ENCODE measurements around the gene PALD1. TPM values are rescaled to one million over a fixed set of nuclear protein-coding genes. Genes with fewer than 3 reads are reported as not detected.

PALD1 gene
- total RNA-seq, 1 experiment from 2014 or later: 33.1 TPM

DNA sequence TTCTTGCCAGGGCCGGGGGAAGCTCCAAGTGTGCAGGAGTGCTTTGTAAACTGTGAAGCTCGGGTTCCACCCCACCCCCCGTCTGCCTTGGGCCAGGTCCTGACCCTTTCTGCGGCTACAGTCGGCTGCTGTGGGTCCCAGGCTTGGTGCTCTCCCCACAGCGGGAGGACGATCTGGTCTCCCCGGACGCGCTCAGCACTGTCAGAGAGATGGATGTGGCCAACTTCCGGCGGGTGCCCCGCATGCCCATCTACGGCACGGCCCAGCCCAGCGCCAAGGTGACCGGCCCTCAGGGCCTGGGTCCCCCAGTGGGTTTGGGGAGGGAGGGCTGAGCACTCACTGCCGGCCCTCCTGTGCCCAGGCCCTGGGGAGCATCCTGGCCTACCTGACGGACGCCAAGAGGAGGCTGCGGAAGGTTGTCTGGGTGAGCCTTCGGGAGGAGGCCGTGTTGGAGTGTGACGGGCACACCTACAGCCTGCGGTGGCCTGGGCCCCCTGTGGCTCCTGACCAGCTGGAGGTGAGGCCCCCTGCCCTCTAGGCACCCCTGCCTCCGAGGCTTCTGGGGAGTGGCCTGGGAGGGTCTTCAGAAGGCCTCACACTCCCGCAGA lies 60.3 kb downstream of the PALD1 start (continued):
- TF ChIP-seq, protein P1, sequence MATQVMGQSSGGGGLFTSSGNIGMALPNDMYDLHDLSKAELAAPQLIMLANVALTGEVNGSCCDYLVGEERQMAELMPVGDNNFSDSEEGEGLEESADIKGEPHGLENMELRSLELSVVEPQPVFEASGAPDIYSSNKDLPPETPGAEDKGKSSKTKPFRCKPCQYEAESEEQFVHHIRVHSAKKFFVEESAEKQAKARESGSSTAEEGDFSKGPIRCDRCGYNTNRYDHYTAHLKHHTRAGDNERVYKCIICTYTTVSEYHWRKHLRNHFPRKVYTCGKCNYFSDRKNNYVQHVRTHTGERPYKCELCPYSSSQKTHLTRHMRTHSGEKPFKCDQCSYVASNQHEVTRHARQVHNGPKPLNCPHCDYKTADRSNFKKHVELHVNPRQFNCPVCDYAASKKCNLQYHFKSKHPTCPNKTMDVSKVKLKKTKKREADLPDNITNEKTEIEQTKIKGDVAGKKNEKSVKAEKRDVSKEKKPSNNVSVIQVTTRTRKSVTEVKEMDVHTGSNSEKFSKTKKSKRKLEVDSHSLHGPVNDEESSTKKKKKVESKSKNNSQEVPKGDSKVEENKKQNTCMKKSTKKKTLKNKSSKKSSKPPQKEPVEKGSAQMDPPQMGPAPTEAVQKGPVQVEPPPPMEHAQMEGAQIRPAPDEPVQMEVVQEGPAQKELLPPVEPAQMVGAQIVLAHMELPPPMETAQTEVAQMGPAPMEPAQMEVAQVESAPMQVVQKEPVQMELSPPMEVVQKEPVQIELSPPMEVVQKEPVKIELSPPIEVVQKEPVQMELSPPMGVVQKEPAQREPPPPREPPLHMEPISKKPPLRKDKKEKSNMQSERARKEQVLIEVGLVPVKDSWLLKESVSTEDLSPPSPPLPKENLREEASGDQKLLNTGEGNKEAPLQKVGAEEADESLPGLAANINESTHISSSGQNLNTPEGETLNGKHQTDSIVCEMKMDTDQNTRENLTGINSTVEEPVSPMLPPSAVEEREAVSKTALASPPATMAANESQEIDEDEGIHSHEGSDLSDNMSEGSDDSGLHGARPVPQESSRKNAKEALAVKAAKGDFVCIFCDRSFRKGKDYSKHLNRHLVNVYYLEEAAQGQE (IDR thresholded peaks at IDR 0.05; ENCODE audit: low read depth): no peak

DNA sequence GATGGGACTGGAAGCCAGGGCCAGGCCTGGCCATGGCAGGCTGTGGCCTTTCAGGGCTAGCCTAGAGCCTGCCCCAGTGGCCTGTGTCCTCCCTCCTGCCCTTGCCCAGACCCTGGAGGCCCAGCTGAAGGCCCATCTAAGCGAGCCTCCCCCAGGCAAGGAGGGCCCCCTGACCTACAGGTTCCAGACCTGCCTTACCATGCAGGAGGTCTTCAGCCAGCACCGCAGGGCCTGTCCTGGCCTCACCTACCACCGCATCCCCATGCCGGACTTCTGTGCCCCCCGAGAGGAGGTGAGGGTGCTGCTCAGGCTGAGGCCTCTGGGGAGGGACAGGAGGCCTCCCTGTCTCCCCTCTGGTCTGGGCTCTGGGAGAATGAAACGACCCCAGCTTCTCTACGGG lies 60.9 kb downstream of the PALD1 start:
- H3K4me3 ChIP-seq (replicated peaks in 1 of 2; ENCODE audit: low read depth in 1 of 2, low read length in 2 of 2): no peak overlapping the region
- DNase-seq (ENCODE audit: low read depth, low spot score): no peak
- intact Hi-C loops (cut with micrococcal nuclease): loop anchor here (5.0 kb wide), 2 partner anchors 62 to 317 kb away; partner anchors contain the start of gene PALD1
- no peak for TF ChIP-seq ZNF274 (IDR thresholded peaks at IDR 0.05; ENCODE audit: low read depth, low read length)
- H3K9me3 ChIP-seq (ENCODE audit: control insufficient read depth in 1 of 2, insufficient read depth in 1 of 2, low read depth in 1 of 2, low read length in 2 of 2): no peaks in the 10 kb centered on the region
- H3K27ac ChIP-seq (ENCODE audit: low read depth, low read length): no peak overlapping the region
- H3K9ac ChIP-seq (ENCODE audit: low read length): no peak overlapping the region
- no TSS peak for BruUV-seq (replicated peaks)
- H3K4me2 ChIP-seq (ENCODE audit: low read length): no peak overlapping the region
- no peaks in the 10 kb centered on the region for H4K20me1 ChIP-seq (ENCODE audit: insufficient read depth)
- CTCF ChIA-PET: interaction anchor here (3.7 kb wide), 1 partner anchor 78 kb away, joined by 21 read pairs; no protein-coding TSS in a partner anchor
- peaks cover 3 to 11% of the 10 kb centered on the region in 2 experiments; a peak in 2 of 4 replicates for H3K4me1 ChIP-seq (ENCODE audit: control insufficient read depth in 1 of 2, insufficient read depth in 2 of 2, low read length in 2 of 2)
- H3K27me3 ChIP-seq (ENCODE audit: insufficient read depth, low read length): no peaks in the 10 kb centered on the region
- no peak overlapping the region for H2AFZ ChIP-seq (ENCODE audit: low read depth, low read length, poor library complexity, severe bottlenecking)
- H3K9me2 ChIP-seq (ENCODE audit: insufficient read depth): no peaks in the 10 kb centered on the region
- RAD21 ChIA-PET (ENCODE audit: low non-redundant PET in 1 of 2, low total read pairs in 2 of 2, uncharacterized antibody in 2 of 2, unreplicated experiment in 2 of 2): no interaction called here
- H3K79me2 ChIP-seq (ENCODE audit: insufficient read depth, low read length): no peaks in the 10 kb centered on the region
- H3K36me3 ChIP-seq (ENCODE audit: control insufficient read depth in 1 of 2, insufficient read depth in 2 of 2, low read length in 2 of 2): peaks cover 14 to 40% of the 10 kb centered on the region in 2 experiments; a peak in 3 of 4 replicates
- POLR2A ChIA-PET: no interaction called here
- ATAC-seq: no peak

Data from HCT116 (cell line).